ENCODE measurements around the gene MRAP2.

The MRAP2 gene

DNA sequence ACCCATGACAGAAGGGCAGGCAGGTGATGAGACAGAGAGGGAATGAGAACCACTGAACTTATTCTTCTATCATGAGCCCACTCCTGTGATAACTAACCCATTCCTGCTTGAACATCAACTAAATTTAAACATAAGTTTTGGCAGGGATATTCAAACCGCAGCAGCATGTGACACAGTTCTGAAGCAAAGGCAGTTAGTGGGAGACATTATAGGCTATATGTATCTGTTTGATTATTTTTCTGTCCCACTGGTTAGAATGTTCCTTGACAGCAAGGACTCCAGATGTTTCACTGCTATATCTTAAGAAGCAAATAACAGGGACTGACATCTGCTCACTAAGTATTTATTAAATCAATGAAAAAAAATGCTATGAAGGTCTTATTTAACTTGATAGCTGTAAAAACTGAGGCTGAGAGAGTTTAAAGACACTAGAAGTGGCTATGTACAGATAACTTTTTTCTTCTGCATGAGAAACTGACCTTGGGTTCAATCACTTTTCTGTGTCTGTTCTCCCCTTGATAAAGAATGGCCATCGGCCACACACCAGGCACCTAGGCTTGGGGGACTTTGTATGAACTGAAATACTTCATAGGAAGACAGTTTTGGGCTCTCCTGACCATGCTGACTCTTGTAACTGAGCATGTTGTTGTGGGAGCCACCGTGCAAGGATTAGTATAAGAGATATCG is 102.9 kb downstream of the MRAP2 start:
- DNase-seq = no peak

DNA sequence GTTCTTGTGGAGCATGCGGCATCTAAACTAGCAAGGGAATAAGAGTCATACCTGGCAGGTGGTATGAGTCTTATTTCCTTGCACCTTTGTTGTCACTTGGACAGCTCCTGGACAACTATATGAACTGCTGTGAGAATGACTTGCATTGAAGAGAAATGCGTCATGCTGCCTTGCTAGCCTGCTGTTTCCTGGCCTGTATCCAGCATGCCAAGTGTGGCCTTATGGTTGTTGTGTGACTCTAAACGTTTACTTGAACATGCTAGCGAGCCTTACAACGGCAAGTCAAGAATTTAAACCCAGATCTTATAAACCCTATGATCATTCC is 103.4 kb downstream of the MRAP2 start:
- DNase-seq = no peak

DNA sequence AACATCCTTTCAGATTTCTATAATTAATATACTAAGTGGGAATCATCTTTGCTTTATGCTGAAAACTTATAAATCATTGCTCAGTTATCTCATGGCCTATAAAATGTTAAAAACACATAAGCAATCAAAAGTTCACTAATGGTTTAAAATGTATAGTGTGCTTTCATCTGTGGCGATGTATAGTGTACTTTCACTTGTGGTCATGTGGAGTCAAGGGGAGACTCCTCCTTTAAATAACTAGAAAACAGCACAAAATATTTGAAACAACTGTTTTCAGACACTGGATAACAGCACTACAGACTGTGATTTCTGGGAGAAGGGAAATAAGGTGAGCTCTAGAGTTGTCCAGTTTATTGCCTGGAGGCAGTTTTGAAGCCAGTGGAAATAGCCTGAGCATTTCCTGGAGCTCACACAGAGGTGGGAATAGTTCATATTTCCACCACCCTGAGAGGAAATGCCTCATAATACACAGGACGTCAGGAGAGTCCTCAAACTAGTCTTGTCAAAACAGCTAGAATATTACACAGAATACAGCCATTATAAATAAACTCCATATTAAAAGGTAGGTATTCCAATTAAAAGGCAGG is 104.5 kb downstream of the MRAP2 start:
- DNase-seq = no peak

DNA sequence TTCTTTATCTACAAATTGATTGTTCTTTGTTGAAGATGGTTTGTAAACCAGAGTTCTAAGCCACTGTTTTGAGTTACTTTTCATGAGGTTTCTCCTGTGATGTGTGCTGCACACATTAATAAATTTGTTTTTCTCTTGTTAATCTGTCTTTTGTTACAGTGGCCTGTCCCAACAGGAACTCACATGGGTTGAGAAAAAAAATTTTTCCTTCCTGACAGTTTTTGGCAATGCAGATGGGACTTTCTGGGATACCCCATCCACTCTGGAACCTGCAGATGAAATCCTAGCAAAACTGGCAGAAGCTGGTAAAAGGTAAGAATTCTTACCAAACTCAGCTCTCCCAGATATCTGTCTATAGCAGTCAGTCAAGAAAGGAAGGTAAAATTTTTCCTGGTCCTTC is 105.7 kb downstream of the MRAP2 start:
- DNase-seq = no peak

Measured in inflammatory macrophage (primary cell).